Measurements from ENCODE around the gene TNFRSF19.

TNFRSF19 gene

GRCh38 chr13:23558675-23559536 is 11.3 kb upstream of the TNFRSF19 start:
- Mint-ChIP-seq H3K27ac (no peak overlapping the region), H3K4me3 (no peak overlapping the region), H3K9me3 (no peaks in the 10 kb centered on the region), H3K4me1 (no peaks in the 10 kb centered on the region), H3K27me3 (peaks cover under 1% of the 10 kb centered on the region), H3K36me3 (no peaks in the 10 kb centered on the region)
- no peak for ATAC-seq

GRCh38 chr13:23560571-23561089 is 9.6 kb upstream of the TNFRSF19 start:
- ATAC-seq = peak; percentile 34
- H3K27me3 Mint-ChIP-seq = peaks cover 12% of the 10 kb centered on the region

GRCh38 chr13:23561261-23561660 is 9.0 kb upstream of the TNFRSF19 start:
- no peaks in the 10 kb centered on the region for H3K36me3 Mint-ChIP-seq
- H3K4me3 Mint-ChIP-seq = no peak overlapping the region
- H3K27ac Mint-ChIP-seq = no peak overlapping the region
- H3K9me3 Mint-ChIP-seq = no peaks in the 10 kb centered on the region
- no peaks in the 10 kb centered on the region for H3K4me1 Mint-ChIP-seq
- peaks cover 16% of the 10 kb centered on the region for H3K27me3 Mint-ChIP-seq
- ATAC-seq = no peak

More at GRCh38 chr13:23560571-23561089, 9.6 kb upstream of the TNFRSF19 start:
- H3K27ac Mint-ChIP-seq = no peak overlapping the region
- H3K4me3 Mint-ChIP-seq = no peak overlapping the region
- H3K36me3 Mint-ChIP-seq = no peaks in the 10 kb centered on the region
- no peaks in the 10 kb centered on the region for H3K9me3 Mint-ChIP-seq
- H3K4me1 Mint-ChIP-seq = no peaks in the 10 kb centered on the region

GRCh38 chr13:23563085-23563845 is 6.9 kb upstream of the TNFRSF19 start:
- no peak for ATAC-seq
- no peaks in the 10 kb centered on the region for H3K4me1 Mint-ChIP-seq
- no peak overlapping the region for H3K4me3 Mint-ChIP-seq
- H3K27me3 Mint-ChIP-seq = peaks cover 16% of the 10 kb centered on the region
- H3K36me3 Mint-ChIP-seq = no peaks in the 10 kb centered on the region
- H3K9me3 Mint-ChIP-seq = no peaks in the 10 kb centered on the region
- H3K27ac Mint-ChIP-seq = no peak overlapping the region

- Mint-ChIP-seq H3K4me1 (no peaks in the 10 kb centered on the region), H3K27me3 (peaks cover 24% of the 10 kb centered on the region)
- ATAC-seq = no peak
These were observed 2.2 kb upstream of the TNFRSF19 start for GRCh38 chr13:23567906-23568460.

GRCh38 chr13:23570921-23571315 is 706 bp downstream of the TNFRSF19 start:
- Mint-ChIP-seq H3K4me3 (no peak overlapping the region), H3K27me3 (peaks cover 9% of the 10 kb centered on the region)

More at GRCh38 chr13:23567906-23568460, 2.2 kb upstream of the TNFRSF19 start:
- no peak overlapping the region for H3K27ac Mint-ChIP-seq
- no peaks in the 10 kb centered on the region for H3K36me3 Mint-ChIP-seq
- H3K4me3 Mint-ChIP-seq = no peak overlapping the region
- H3K9me3 Mint-ChIP-seq = no peaks in the 10 kb centered on the region

GRCh38 chr13:23571431-23571830 is 1.2 kb downstream of the TNFRSF19 start:
- Mint-ChIP-seq H3K4me1 (no peaks in the 10 kb centered on the region), H3K36me3 (no peaks in the 10 kb centered on the region), H3K27me3 (peaks cover 8% of the 10 kb centered on the region), H3K9me3 (no peaks in the 10 kb centered on the region), H3K27ac (no peak overlapping the region), H3K4me3 (no peak overlapping the region)
- no peak for ATAC-seq

More at GRCh38 chr13:23570921-23571315, 706 bp downstream of the TNFRSF19 start:
- H3K27ac Mint-ChIP-seq = no peak overlapping the region
- no peaks in the 10 kb centered on the region for H3K36me3 Mint-ChIP-seq
- no peaks in the 10 kb centered on the region for H3K9me3 Mint-ChIP-seq
- ATAC-seq = no peak
- no peaks in the 10 kb centered on the region for H3K4me1 Mint-ChIP-seq

GRCh38 chr13:23572836-23573235 is 2.6 kb downstream of the TNFRSF19 start:
- Mint-ChIP-seq H3K4me1 (peaks cover 7% of the 10 kb centered on the region), H3K9me3 (peaks cover under 1% of the 10 kb centered on the region), H3K36me3 (no peaks in the 10 kb centered on the region), H3K4me3 (no peak overlapping the region), H3K27me3 (peaks cover 19% of the 10 kb centered on the region), H3K27ac (no peak overlapping the region)
- no peak for ATAC-seq

GRCh38 chr13:23574421-23575145 is 4.4 kb downstream of the TNFRSF19 start:
- Mint-ChIP-seq H3K36me3 (no peaks in the 10 kb centered on the region), H3K27ac (no peak overlapping the region), H3K9me3 (peaks cover 2% of the 10 kb centered on the region), H3K4me3 (no peak overlapping the region), H3K4me1 (peaks cover 13% of the 10 kb centered on the region), H3K27me3 (peaks cover 28% of the 10 kb centered on the region)
- ATAC-seq = no peak

GRCh38 chr13:23575632-23576031 is 5.4 kb downstream of the TNFRSF19 start:
- no peaks in the 10 kb centered on the region for H3K36me3 Mint-ChIP-seq
- peaks cover 2% of the 10 kb centered on the region for H3K9me3 Mint-ChIP-seq
- H3K27me3 Mint-ChIP-seq = peaks cover 33% of the 10 kb centered on the region
- peaks cover 22% of the 10 kb centered on the region for H3K4me1 Mint-ChIP-seq
- ATAC-seq = no peak
- H3K4me3 Mint-ChIP-seq = no peak overlapping the region
- H3K27ac Mint-ChIP-seq = no peak overlapping the region

GRCh38 chr13:23578411-23579071 is 8.3 kb downstream of the TNFRSF19 start:
- Mint-ChIP-seq H3K36me3 (no peaks in the 10 kb centered on the region), H3K4me3 (peak overlapping the region; percentile 82), H3K9me3 (peaks cover 2% of the 10 kb centered on the region), H3K27me3 (peaks cover 40% of the 10 kb centered on the region), H3K27ac (no peak overlapping the region), H3K4me1 (peaks cover 22% of the 10 kb centered on the region)
- peak; percentile 80 for ATAC-seq

- H3K36me3 Mint-ChIP-seq = no peaks in the 10 kb centered on the region
- peak; percentile 98 for ATAC-seq
- H3K4me3 Mint-ChIP-seq = peak overlapping the region; percentile 82
- peaks cover 40% of the 10 kb centered on the region for H3K27me3 Mint-ChIP-seq
- H3K9me3 Mint-ChIP-seq = peaks cover 2% of the 10 kb centered on the region
- no peak overlapping the region for H3K27ac Mint-ChIP-seq
- peaks cover 22% of the 10 kb centered on the region for H3K4me1 Mint-ChIP-seq
These were observed 9.1 kb downstream of the TNFRSF19 start for GRCh38 chr13:23579072-23579895.

- Mint-ChIP-seq H3K36me3 (no peaks in the 10 kb centered on the region), H3K27ac (no peak overlapping the region), H3K4me1 (peaks cover 22% of the 10 kb centered on the region), H3K27me3 (peaks cover 40% of the 10 kb centered on the region), H3K9me3 (peaks cover 2% of the 10 kb centered on the region), H3K4me3 (peak overlapping the region; percentile 82)
- ATAC-seq = no peak
These were observed 9.9 kb downstream of the TNFRSF19 start for GRCh38 chr13:23579896-23580683.

All from stimulated activated memory B cell treated with anti-CD40 and anti-IgM and Interleukin-4, amounts not matched to agents 10 μg/mL and 1 μg/mL and 100 μg/mL, for 72 hours (primary cell).